ENCODE measurements around the gene ITGB1. TPM values are rescaled to one million over a fixed set of nuclear protein-coding genes. Genes with fewer than 3 reads are reported as not detected.

The ITGB1 gene
- total and polyA plus RNA-seq, 8 donors: 44.0 to 316 (median 110) TPM

GRCh38 chr10:32878646-32879045, 79.4 kb downstream of the ITGB1 start:
- Histone ChIP-seq H3K36me3 (no peaks in the 10 kb centered on the region), H3K27me3 (no peaks in the 10 kb centered on the region), H3K9me3 (no peaks in the 10 kb centered on the region), H3K27ac (no peak overlapping the region), H3K4me3 (no peak overlapping the region), H3K4me1 (no peaks in the 10 kb centered on the region)
- ATAC-seq: no peak
- DNase-seq: no peak
- intact Hi-C loops (cut with DNase I): no loop called here
- TF ChIP-seq CTCF (IDR thresholded peaks at IDR 0.05): no peak
- no peak for FAIRE-seq

DNA sequence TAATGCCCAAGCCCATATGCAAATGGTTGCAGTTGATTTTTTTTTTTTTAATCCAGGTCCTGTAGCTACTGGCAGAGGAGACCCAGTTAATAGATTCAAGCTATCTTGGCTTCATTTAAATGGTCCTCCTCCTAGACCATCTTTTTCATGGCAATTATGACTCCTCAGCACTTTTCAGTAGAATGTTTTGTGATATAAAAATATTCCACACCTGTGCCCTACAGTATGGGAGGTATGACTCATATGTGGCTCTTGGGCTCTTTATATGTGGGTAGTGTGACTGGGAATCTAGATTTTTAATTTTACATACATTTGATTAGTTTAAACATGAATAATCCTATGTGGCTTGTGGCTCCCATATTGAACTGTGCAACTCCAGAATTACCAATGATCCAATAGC, 80.1 kb downstream of the ITGB1 start:
- DNase-seq (no peak), ATAC-seq (no peak), FAIRE-seq (no peak)
- H3K27me3 ChIP-seq: no peaks in the 10 kb centered on the region
- H3K36me3 ChIP-seq: no peaks in the 10 kb centered on the region
- no peak overlapping the region for H3K27ac ChIP-seq
- intact Hi-C loops (cut with DNase I): no loop called here
- no peaks in the 10 kb centered on the region for H3K9me3 ChIP-seq
- no peak for TF ChIP-seq CTCF (IDR thresholded peaks at IDR 0.05)
- H3K4me3 ChIP-seq: no peak overlapping the region
- H3K4me1 ChIP-seq: no peaks in the 10 kb centered on the region

- ATAC-seq (no peak), DNase-seq (no peak), FAIRE-seq (no peak)
- Histone ChIP-seq H3K27me3 (no peaks in the 10 kb centered on the region), H3K9me3 (no peaks in the 10 kb centered on the region), H3K36me3 (no peaks in the 10 kb centered on the region), H3K27ac (no peak overlapping the region), H3K4me1 (no peaks in the 10 kb centered on the region), H3K4me3 (no peak overlapping the region)
- intact Hi-C loops (cut with DNase I): no loop called here
- 77 to 95% methylated on average over 1 of the region's 1 CpG for WGBS, 2 donors
- no peak for TF ChIP-seq CTCF (IDR thresholded peaks at IDR 0.05)
Measured at GRCh38 chr10:32865170-32865569, 92.9 kb downstream of the ITGB1 start.

DNA sequence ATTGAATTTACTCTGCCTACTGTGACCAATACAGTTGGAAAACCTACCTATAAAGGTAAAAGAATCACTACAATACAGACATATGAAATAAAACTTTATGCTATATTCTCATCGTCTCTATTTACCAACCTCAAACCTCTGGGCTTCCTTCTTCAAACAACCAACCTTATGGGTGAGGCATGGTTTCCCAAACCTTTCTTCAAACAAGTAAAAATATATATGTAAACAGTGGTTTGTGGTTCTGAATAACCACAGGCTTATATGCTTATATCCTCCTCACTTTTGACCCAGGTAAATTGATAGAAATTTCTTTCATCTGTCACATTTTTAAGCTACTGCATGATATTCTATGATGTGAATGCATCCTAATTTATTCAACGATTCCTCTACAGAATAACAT, 103.6 kb downstream of the ITGB1 start:
- Histone ChIP-seq H3K36me3 (no peaks in the 10 kb centered on the region), H3K9me3 (no peaks in the 10 kb centered on the region), H3K4me3 (no peak overlapping the region), H3K27ac (no peak overlapping the region), H3K4me1 (no peaks in the 10 kb centered on the region), H3K27me3 (no peaks in the 10 kb centered on the region)
- 87 to 95% methylated on average over 2 of the region's 2 CpGs for WGBS, 2 donors
- intact Hi-C loops (cut with DNase I): no loop called here
- ATAC-seq (no peak), FAIRE-seq (no peak), DNase-seq (no peak)
- no peak for TF ChIP-seq CTCF (IDR thresholded peaks at IDR 0.05)

DNA sequence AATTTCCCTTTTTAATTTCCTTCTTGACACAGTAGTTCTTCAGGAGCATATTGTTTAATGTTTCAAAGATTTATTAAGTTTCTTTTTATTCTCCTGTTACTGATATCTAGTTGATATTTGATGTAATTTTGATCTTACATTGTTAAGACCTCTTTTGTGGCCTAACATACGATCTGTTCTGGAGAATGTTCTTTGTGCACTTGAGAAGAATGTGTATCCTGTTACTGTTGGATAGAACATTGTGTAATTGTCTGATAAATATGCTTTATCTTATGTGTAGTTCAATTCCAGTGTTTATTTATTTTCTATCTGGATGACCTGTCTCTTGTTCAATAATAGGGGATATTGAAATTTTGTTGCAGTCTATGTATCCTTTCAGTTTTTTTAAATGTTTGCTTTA, 106.7 kb downstream of the ITGB1 start:
- no peak for FAIRE-seq
- no peaks in the 10 kb centered on the region for H3K36me3 ChIP-seq
- no peak for DNase-seq
- no peak for ATAC-seq
- 0% methylated on average over 1 of the region's 1 CpG for WGBS, 2 donors
- TF ChIP-seq CTCF (IDR thresholded peaks at IDR 0.05): no peak
- no peaks in the 10 kb centered on the region for H3K4me1 ChIP-seq
- H3K27ac ChIP-seq: no peak overlapping the region
- no peak overlapping the region for H3K4me3 ChIP-seq
- H3K9me3 ChIP-seq: no peaks in the 10 kb centered on the region
- intact Hi-C loops (cut with DNase I): no loop called here
- no peaks in the 10 kb centered on the region for H3K27me3 ChIP-seq

Measured in pancreas (tissue), 10 donors.